SH-SY5Y (cell line): Measurements from ENCODE around the gene LRRC7.

Experiments used
- GATA2 ChIP-seq: IDR thresholded peaks from 2 replicates; pipeline ENCODE4 v1.6.1; 2011; ENCODE audit warnings: mild to moderate bottlenecking, low read depth, low read length
- GATA3 ChIP-seq: IDR thresholded peaks from 2 replicates; pipeline ENCODE4 v1.6.1; 2011; ENCODE audit warnings: low read depth, mild to moderate bottlenecking, low read length, moderate library complexity

DNA sequence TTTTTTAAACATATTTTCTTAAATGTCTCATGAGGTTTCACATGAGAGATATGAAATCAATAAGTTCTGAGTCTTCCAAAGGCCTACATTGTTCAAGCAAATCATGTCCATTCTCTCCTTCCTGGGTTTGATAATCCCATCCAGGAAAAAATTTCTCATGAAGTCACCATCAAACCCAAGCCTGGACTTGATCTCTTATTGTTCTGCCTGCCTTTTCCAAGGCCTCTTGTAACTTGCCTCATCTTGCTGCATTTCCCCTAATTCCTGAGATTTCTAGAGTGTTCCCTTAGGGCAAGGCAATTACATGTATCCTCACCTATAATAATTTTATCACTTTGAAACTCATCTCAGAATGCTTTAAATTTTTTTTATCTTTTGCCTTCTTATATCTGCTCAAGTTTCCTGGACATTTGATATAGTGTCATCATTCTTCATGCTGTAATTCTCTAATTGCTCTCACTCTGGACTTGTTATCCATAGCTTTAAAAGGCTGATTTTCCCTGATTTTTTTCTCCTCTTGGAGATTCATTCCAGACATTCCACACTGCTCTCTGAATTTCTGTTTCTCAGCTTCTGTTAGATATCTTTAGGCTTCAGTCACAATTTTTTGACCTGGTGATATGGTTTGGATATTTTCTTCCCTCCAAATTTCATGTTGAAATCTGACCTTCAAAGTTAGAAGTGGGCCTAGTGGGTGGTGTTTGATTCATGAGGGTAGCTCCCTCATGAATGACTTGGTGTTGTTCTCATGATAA is 126.4 kb downstream of the LRRC7 start:
- TF ChIP-seq GATA2: no peak
- no peak for TF ChIP-seq GATA3
